ENCODE measurements around the gene PPP2R5D. TPM values are rescaled to one million over a fixed set of nuclear protein-coding genes. Genes with fewer than 3 reads are reported as not detected.

PPP2R5D gene
- polyA plus RNA-seq, 1 donor (not counting 4 experiments of a cell fraction or from before 2014, with no cell fraction given), result 49.6 TPM

GRCh38 chr6:42936398-42936797 is 48.0 kb upstream of the PPP2R5D start:
- Histone ChIP-seq H3K4me3 (ENCODE audit: control insufficient read depth in 2 of 3, extremely low read depth in 1 of 3, insufficient read depth in 2 of 3, low read depth in 1 of 3, low read length in 3 of 3) (no peak overlapping the region), H3K9me3 (ENCODE audit: control insufficient read depth, low read depth, low read length) (no peaks in the 10 kb centered on the region), H3K36me3 (ENCODE audit: control insufficient read depth in 2 of 2, extremely low read depth in 1 of 2, insufficient read depth in 2 of 2, low read length in 2 of 2) (peaks cover 21 to 28% of the 10 kb centered on the region in 2 experiments), H3K79me2 (ENCODE audit: control insufficient read depth, insufficient read depth, low read length) (peaks cover 18% of the 10 kb centered on the region), H3K9me1 (ENCODE audit: control insufficient read depth, extremely low read depth, insufficient read depth, low read length) (no peaks in the 10 kb centered on the region), H4K20me1 (ENCODE audit: control insufficient read depth, extremely low read depth, insufficient read depth, low read length) (no peaks in the 10 kb centered on the region), H3K27me3 (ENCODE audit: control insufficient read depth, extremely low read depth, insufficient read depth, low read length) (no peaks in the 10 kb centered on the region), H3K4me2 (ENCODE audit: control insufficient read depth, extremely low read depth, insufficient read depth, low read depth, low read length) (no peak overlapping the region), H3K27ac (ENCODE audit: control insufficient read depth, insufficient read depth, low read length) (no peak overlapping the region), H3K4me1 (ENCODE audit: control insufficient read depth, extremely low read depth, insufficient read depth, low read length) (no peaks in the 10 kb centered on the region), H2AFZ (ENCODE audit: control insufficient read depth, low read length) (no peak overlapping the region), H3K9ac (ENCODE audit: control insufficient read depth, extremely low read depth, insufficient read depth, low read length) (no peak overlapping the region)
- FAIRE-seq (no peak), DNase-seq (ENCODE audit: low read depth, low spot score) (no peak)
- TF ChIP-seq CTCF (optimal IDR thresholded peaks at IDR 0.05 in 1 of 3, IDR thresholded peaks at IDR 0.05 in 1 of 3, conservative IDR thresholded peaks at IDR 0.05 in 1 of 3; ENCODE audit: extremely low read depth in 1 of 3, insufficient read depth in 2 of 3, low read length in 3 of 3), result no peak
- no peak for TF ChIP-seq EZH2 (IDR thresholded peaks at IDR 0.05; ENCODE audit: low read length)
- dilution Hi-C loops (cut with MboI; ENCODE audit: extremely low pct_ligation_motif_present, low sequenced_read_pairs), result no loop called here

GRCh38 chr6:42937548-42938427 is 46.6 kb upstream of the PPP2R5D start:
- FAIRE-seq (no peak), DNase-seq (ENCODE audit: low read depth, low spot score) (no peak)
- Histone ChIP-seq H3K27me3 (ENCODE audit: control insufficient read depth, extremely low read depth, insufficient read depth, low read length) (no peaks in the 10 kb centered on the region), H3K4me3 (ENCODE audit: control insufficient read depth in 2 of 3, extremely low read depth in 1 of 3, insufficient read depth in 2 of 3, low read depth in 1 of 3, low read length in 3 of 3) (no peak overlapping the region), H3K4me1 (ENCODE audit: control insufficient read depth, extremely low read depth, insufficient read depth, low read length) (no peaks in the 10 kb centered on the region), H3K36me3 (ENCODE audit: control insufficient read depth in 2 of 2, extremely low read depth in 1 of 2, insufficient read depth in 2 of 2, low read length in 2 of 2) (peaks cover 21 to 28% of the 10 kb centered on the region in 2 experiments), H3K27ac (ENCODE audit: control insufficient read depth, insufficient read depth, low read length) (no peak overlapping the region), H3K9ac (ENCODE audit: control insufficient read depth, extremely low read depth, insufficient read depth, low read length) (no peak overlapping the region), H3K4me2 (ENCODE audit: control insufficient read depth, extremely low read depth, insufficient read depth, low read depth, low read length) (no peak overlapping the region), H3K79me2 (ENCODE audit: control insufficient read depth, insufficient read depth, low read length) (peaks cover 6% of the 10 kb centered on the region), H2AFZ (ENCODE audit: control insufficient read depth, low read length) (no peak overlapping the region), H3K9me3 (ENCODE audit: control insufficient read depth, low read depth, low read length) (no peaks in the 10 kb centered on the region), H4K20me1 (ENCODE audit: control insufficient read depth, extremely low read depth, insufficient read depth, low read length) (no peaks in the 10 kb centered on the region), H3K9me1 (ENCODE audit: control insufficient read depth, extremely low read depth, insufficient read depth, low read length) (no peaks in the 10 kb centered on the region)
- dilution Hi-C loops (cut with MboI; ENCODE audit: extremely low pct_ligation_motif_present, low sequenced_read_pairs), result no loop called here
- TF ChIP-seq EZH2 (IDR thresholded peaks at IDR 0.05; ENCODE audit: low read length), result no peak
- TF ChIP-seq CTCF (optimal IDR thresholded peaks at IDR 0.05 in 1 of 3, IDR thresholded peaks at IDR 0.05 in 1 of 3, conservative IDR thresholded peaks at IDR 0.05 in 1 of 3; ENCODE audit: extremely low read depth in 1 of 3, insufficient read depth in 2 of 3, low read length in 3 of 3), result no peak

All from keratinocyte (primary cell).